GM19468 (cell line): ENCODE data around the gene RNF213.
"Not testable (repeated sequence)": the region's sequence is repeated elsewhere in the genome, so short reads cannot be mapped to it uniquely, and the experiment has no call there.

ENCODE experiments used
- ATAC-seq: cut with Tn5 transposase; IDR thresholded peaks from one replicate; pipeline ENCODE4 v1.9.1; 2021; ENCODE audit warnings: mild to moderate bottlenecking, moderate library complexity, moderate number of reproducible peaks; ENCODE audit not compliant: unreplicated experiment; ENCODE audit errors: extremely low read depth

Gene RNF213

GRCh38 chr17:80289616-80290015 is 29.0 kb downstream of the RNF213 start:
- no peak for ATAC-seq

- no peak for ATAC-seq
Measured at GRCh38 chr17:80290156-80290555, 29.5 kb downstream of the RNF213 start.

GRCh38 chr17:80291260-80291659 is 30.6 kb downstream of the RNF213 start:
- ATAC-seq: no peak

- ATAC-seq: no peak
Measured at GRCh38 chr17:80291691-80292487, 31.2 kb downstream of the RNF213 start.

GRCh38 chr17:80292521-80292971 is 31.9 kb downstream of the RNF213 start:
- no peak for ATAC-seq

- ATAC-seq: no peak
Measured at GRCh38 chr17:80294210-80294609, 33.6 kb downstream of the RNF213 start.

GRCh38 chr17:80294653-80295052 is 34.0 kb downstream of the RNF213 start:
- ATAC-seq: no peak

GRCh38 chr17:80295146-80295545 is 34.5 kb downstream of the RNF213 start:
- no peak for ATAC-seq

GRCh38 chr17:80295559-80295958 is 34.9 kb downstream of the RNF213 start:
- ATAC-seq: no peak

GRCh38 chr17:80296221-80296620 is 35.6 kb downstream of the RNF213 start:
- no peak for ATAC-seq

- ATAC-seq: no peak
Measured at GRCh38 chr17:80297996-80298560, 37.4 kb downstream of the RNF213 start.

- ATAC-seq: not testable (repeated sequence)
Measured at GRCh38 chr17:80299350-80300100, 38.9 kb downstream of the RNF213 start.

- not testable (repeated sequence) for ATAC-seq
Measured at GRCh38 chr17:80300756-80301155, 40.1 kb downstream of the RNF213 start.

GRCh38 chr17:80303824-80304223 is 43.2 kb downstream of the RNF213 start:
- no peak for ATAC-seq

- no peak for ATAC-seq
Measured at GRCh38 chr17:80307994-80308691, 47.5 kb downstream of the RNF213 start.

- no peak for ATAC-seq
Measured at GRCh38 chr17:80308692-80309517, 48.3 kb downstream of the RNF213 start.

GRCh38 chr17:80311216-80311827 is 50.7 kb downstream of the RNF213 start:
- ATAC-seq: no peak

- no peak for ATAC-seq
Measured at GRCh38 chr17:80312621-80313135, 52.0 kb downstream of the RNF213 start.
